Astrocyte (in vitro differentiated cells and primary cell): ENCODE results near the gene MDFI. TPM values are rescaled to one million over a fixed set of nuclear protein-coding genes. Genes with fewer than 3 reads are reported as not detected.

Experiments
- DNase-seq: peaks from one replicate; pipeline ENCODE4 v3.0.0-alpha.2; 2010; ENCODE audit warnings: low read depth
- FAIRE-seq: peaks from 2 replicates; lab custom pipeline; 2011; peaks lifted over from hg19 to GRCh38; lab: Jason Lieb, UNC
- H2AFZ ChIP-seq: 2 replicates; pipeline ENCODE4 v1.6.0; 2012; ENCODE audit warnings: low read depth, low read length, inconsistent platforms
- H3K27ac ChIP-seq: 2 replicates; pipeline ENCODE4 v1.5.1; 2011; ENCODE audit warnings: low read depth, low read length, inconsistent platforms
- H3K27me3 ChIP-seq: 2 replicates; pipeline ENCODE4 v1.6.0; 2011; ENCODE audit warnings: low read length, inconsistent platforms; ENCODE audit not compliant: insufficient read depth
- H3K36me3 ChIP-seq: 2 replicates; pipeline ENCODE4 v1.5.1; 2011; ENCODE audit warnings: low read length, inconsistent platforms; ENCODE audit not compliant: insufficient read depth
- H3K4me1 ChIP-seq: 2 replicates; pipeline ENCODE4 v1.5.1; 2011; ENCODE audit warnings: low read length, inconsistent platforms; ENCODE audit not compliant: insufficient read depth
- H3K4me2 ChIP-seq: 2 replicates; pipeline ENCODE4 v1.6.0; 2012; ENCODE audit warnings: low read length, inconsistent platforms
- H3K4me3 ChIP-seq: 2 replicates; pipeline ENCODE4 v1.5.1; 2011; ENCODE audit warnings: low read depth, mild to moderate bottlenecking, low read length, inconsistent platforms; ENCODE audit not compliant: insufficient read depth
- H3K79me2 ChIP-seq: 2 replicates; pipeline ENCODE4 v1.6.0; 2012; ENCODE audit warnings: mild to moderate bottlenecking, low read length, inconsistent platforms; ENCODE audit not compliant: insufficient read depth
- H3K9ac ChIP-seq: 2 replicates; pipeline ENCODE4 v1.6.0; 2012; ENCODE audit warnings: mild to moderate bottlenecking, low read length, inconsistent platforms
- H3K9me3 ChIP-seq: 2 replicates; pipeline ENCODE4 v1.5.1; 2012; ENCODE audit warnings: low read depth, mild to moderate bottlenecking, low read length, inconsistent platforms; ENCODE audit not compliant: insufficient read depth
- H4K20me1 ChIP-seq: 2 replicates; pipeline ENCODE4 v1.6.0; 2012; ENCODE audit warnings: low read length, inconsistent platforms; ENCODE audit not compliant: insufficient read depth
- H3K27ac Mint-ChIP-seq: one replicate; pipeline ENCODE4 v1.8.0; 2021; ENCODE audit warnings: mild to moderate bottlenecking, mixed read lengths; ENCODE audit not compliant: unreplicated experiment
- H3K27me3 Mint-ChIP-seq: one replicate; pipeline ENCODE4 v1.8.0; 2021; ENCODE audit warnings: low read depth, mixed read lengths; ENCODE audit not compliant: unreplicated experiment
- H3K36me3 Mint-ChIP-seq: one replicate; pipeline ENCODE4 v1.8.0; 2021; ENCODE audit warnings: low read depth, mixed read lengths; ENCODE audit not compliant: unreplicated experiment
- H3K4me1 Mint-ChIP-seq: one replicate; pipeline ENCODE4 v1.8.0; 2021; ENCODE audit warnings: low read depth, mixed read lengths; ENCODE audit not compliant: unreplicated experiment
- H3K4me3 Mint-ChIP-seq: one replicate; pipeline ENCODE4 v1.8.0; 2021; ENCODE audit warnings: mild to moderate bottlenecking, moderate library complexity, mixed read lengths; ENCODE audit not compliant: unreplicated experiment
- H3K9me3 Mint-ChIP-seq: one replicate; pipeline ENCODE4 v1.8.0; 2021; ENCODE audit warnings: mild to moderate bottlenecking, mixed read lengths; ENCODE audit not compliant: unreplicated experiment
- EZH2 ChIP-seq: IDR thresholded peaks from 2 replicates; pipeline ENCODE4 v1.6.1; 2012; ENCODE audit warnings: mild to moderate bottlenecking, low read length, inconsistent platforms; ENCODE audit not compliant: insufficient read depth
- total RNA-seq: library from RNA; stranded (reverse); gene quantifications from 2 replicates; pipeline ENCODE4 v1.2.1, GENCODE V29; 2021
- TF ChIP-seq, protein P1 (sequence below): IDR thresholded peaks from 2 replicates; pipeline ENCODE4 v1.5.1; 2011; ENCODE audit warnings: low read depth, mild to moderate bottlenecking, inconsistent platforms, low read length, moderate library complexity; ENCODE audit not compliant: insufficient read depth

The MDFI gene
- total RNA-seq, 1 donor from 2014 or later, result 144 TPM

DNA sequence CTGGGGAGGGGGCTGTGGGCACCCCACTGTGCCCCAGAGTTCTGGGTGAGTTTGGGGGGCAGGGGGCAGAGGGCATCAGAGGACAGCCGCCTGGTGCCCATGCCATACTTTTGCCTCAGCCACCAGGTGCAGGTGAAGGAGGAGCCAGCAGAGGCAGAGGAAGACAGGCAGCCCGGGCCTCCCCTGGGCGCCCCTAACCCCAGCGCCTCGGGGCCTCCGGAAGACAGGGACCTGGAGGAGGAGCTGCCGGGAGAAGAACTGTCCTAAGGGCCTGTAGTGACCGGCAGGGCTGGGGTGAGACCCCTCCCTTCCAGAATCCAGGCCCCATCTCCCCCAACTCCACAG is 39.6 kb upstream of the MDFI start:
- TF ChIP-seq EZH2, result no peak
- TF ChIP-seq, protein P1, sequence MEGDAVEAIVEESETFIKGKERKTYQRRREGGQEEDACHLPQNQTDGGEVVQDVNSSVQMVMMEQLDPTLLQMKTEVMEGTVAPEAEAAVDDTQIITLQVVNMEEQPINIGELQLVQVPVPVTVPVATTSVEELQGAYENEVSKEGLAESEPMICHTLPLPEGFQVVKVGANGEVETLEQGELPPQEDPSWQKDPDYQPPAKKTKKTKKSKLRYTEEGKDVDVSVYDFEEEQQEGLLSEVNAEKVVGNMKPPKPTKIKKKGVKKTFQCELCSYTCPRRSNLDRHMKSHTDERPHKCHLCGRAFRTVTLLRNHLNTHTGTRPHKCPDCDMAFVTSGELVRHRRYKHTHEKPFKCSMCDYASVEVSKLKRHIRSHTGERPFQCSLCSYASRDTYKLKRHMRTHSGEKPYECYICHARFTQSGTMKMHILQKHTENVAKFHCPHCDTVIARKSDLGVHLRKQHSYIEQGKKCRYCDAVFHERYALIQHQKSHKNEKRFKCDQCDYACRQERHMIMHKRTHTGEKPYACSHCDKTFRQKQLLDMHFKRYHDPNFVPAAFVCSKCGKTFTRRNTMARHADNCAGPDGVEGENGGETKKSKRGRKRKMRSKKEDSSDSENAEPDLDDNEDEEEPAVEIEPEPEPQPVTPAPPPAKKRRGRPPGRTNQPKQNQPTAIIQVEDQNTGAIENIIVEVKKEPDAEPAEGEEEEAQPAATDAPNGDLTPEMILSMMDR, result no peak
- DNase-seq (no peak), FAIRE-seq (no peak)
- H3K27me3 ChIP-seq, result no peaks in the 10 kb centered on the region
- H3K27ac ChIP-seq, result no peak overlapping the region
- no peaks in the 10 kb centered on the region for H3K36me3 ChIP-seq
- no peak overlapping the region for H3K4me3 ChIP-seq
- H3K4me1 ChIP-seq, result no peaks in the 10 kb centered on the region
- no peaks in the 10 kb centered on the region for H3K9me3 ChIP-seq
- H3K27ac Mint-ChIP-seq, result no peak overlapping the region
- no peaks in the 10 kb centered on the region for H3K9me3 Mint-ChIP-seq
- H3K4me1 Mint-ChIP-seq, result peaks cover 5% of the 10 kb centered on the region
- H3K36me3 Mint-ChIP-seq, result peaks cover 10% of the 10 kb centered on the region
- H2AFZ ChIP-seq, result no peak overlapping the region
- H4K20me1 ChIP-seq, result no peaks in the 10 kb centered on the region
- H3K4me2 ChIP-seq, result no peak overlapping the region
- no peak overlapping the region for H3K4me3 Mint-ChIP-seq
- no peaks in the 10 kb centered on the region for H3K27me3 Mint-ChIP-seq
- no peaks in the 10 kb centered on the region for H3K79me2 ChIP-seq
- no peak overlapping the region for H3K9ac ChIP-seq

DNA sequence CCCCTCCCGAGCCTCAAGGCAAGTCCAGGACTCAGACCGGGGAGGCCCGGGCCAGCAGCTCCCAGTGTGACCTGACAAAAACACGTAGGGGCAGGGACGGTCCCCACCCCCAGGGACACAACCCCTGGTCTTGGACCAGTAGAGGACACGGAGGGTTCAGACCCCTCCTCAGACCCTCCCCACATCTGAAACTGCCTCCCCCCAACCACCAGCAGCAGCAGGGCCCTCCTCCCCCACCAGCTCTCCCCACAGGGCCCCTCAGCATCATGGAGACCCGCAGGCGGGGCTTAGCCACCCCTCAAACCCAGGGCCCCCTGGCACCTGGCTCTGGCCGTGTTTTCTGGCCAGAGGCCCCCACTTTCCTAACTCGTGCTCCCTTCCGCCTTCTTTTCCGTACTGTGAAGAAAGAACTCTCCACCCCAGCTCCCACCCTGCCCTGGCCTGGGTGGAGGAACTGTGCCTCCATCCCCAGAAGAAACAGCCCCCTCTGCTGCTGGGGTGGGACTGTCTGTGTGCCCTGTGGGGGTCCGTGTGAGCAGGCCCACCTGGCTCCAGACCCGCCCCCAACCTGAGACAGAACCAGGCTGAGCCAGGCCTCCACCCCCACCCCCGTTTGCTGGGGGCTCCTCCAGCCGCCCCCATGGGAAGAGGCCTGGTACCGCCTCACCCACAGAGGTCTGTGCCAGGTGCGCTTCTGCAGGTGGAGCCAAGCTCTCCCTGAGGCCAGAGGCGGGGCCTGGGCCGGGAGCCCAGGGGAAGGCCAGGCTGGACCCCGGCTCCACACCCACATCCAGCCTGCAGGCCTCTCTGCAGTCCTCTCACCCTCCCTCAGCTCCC is 39.0 kb upstream of the MDFI start:
- Histone ChIP-seq H2AFZ (no peak overlapping the region), H4K20me1 (no peaks in the 10 kb centered on the region), H3K36me3 (no peaks in the 10 kb centered on the region), H3K27me3 (no peaks in the 10 kb centered on the region), H3K4me1 (no peaks in the 10 kb centered on the region), H3K79me2 (no peaks in the 10 kb centered on the region), H3K4me2 (no peak overlapping the region), H3K27ac (no peak overlapping the region), H3K4me3 (no peak overlapping the region), H3K9me3 (no peaks in the 10 kb centered on the region), H3K9ac (no peak overlapping the region)
- Mint-ChIP-seq H3K27ac (no peak overlapping the region), H3K9me3 (no peaks in the 10 kb centered on the region), H3K36me3 (peaks cover 10% of the 10 kb centered on the region), H3K27me3 (no peaks in the 10 kb centered on the region), H3K4me3 (no peak overlapping the region), H3K4me1 (peaks cover 5% of the 10 kb centered on the region)
- TF ChIP-seq, protein P1, result no peak
- no peak for TF ChIP-seq EZH2
- DNase-seq (no peak), FAIRE-seq (no peak)

DNA sequence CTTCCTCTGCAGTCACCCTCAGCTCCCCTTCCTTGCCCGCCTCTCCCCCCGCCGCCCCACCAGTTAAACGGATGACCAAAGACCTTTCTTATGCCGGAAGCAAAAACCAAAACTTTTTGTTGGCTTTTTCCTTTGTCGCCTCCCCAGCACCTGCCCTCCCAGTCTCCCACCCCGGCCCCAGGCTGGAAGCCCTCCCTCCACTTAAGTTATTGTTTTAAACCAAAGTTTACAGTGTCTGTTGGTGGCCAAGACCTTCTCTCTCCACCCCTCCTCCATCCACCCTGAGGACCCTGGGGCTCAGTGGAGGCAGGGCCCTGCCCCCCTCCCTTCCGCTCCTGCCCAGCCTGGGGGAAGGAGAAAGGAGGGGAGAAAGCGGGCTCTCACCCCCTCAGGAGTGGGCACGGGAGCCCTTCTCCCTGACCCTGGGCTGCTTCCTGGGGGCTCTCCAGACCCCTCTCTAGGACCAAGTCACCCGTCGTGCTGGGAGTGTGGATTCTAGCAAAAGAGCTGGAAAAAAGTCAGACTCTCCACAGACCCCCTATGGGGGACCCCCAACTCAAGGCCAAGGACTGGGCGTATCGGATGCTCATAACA is 38.3 kb upstream of the MDFI start:
- no peak overlapping the region for H2AFZ ChIP-seq
- H3K4me3 ChIP-seq, result no peak overlapping the region
- H3K4me3 Mint-ChIP-seq, result no peak overlapping the region
- H3K27ac ChIP-seq, result no peak overlapping the region
- no peak overlapping the region for H3K9ac ChIP-seq
- H3K9me3 ChIP-seq, result no peaks in the 10 kb centered on the region
- H3K9me3 Mint-ChIP-seq, result no peaks in the 10 kb centered on the region
- no peak for FAIRE-seq
- no peak overlapping the region for H3K4me2 ChIP-seq
- no peaks in the 10 kb centered on the region for H3K27me3 Mint-ChIP-seq
- DNase-seq, result no peak
- no peak overlapping the region for H3K27ac Mint-ChIP-seq
- peaks cover 5% of the 10 kb centered on the region for H3K4me1 Mint-ChIP-seq
- H3K36me3 Mint-ChIP-seq, result peaks cover 10% of the 10 kb centered on the region
- no peaks in the 10 kb centered on the region for H3K27me3 ChIP-seq
- no peaks in the 10 kb centered on the region for H3K36me3 ChIP-seq
- no peaks in the 10 kb centered on the region for H3K4me1 ChIP-seq
- no peak for TF ChIP-seq EZH2
- TF ChIP-seq, protein P1, result no peak
- no peaks in the 10 kb centered on the region for H4K20me1 ChIP-seq
- H3K79me2 ChIP-seq, result no peaks in the 10 kb centered on the region
